Central memory CD8-positive, alpha-beta T cell (primary cell): ENCODE measurements around the gene DCAF8.

Experiments used
- ATAC-seq: fragments of 150-1000 bp; cut with Tn5 transposase; replicated peaks from 2 replicates; pipeline ENCODE4 v1.10.0; 2022; ENCODE audit warnings: mild to moderate bottlenecking, moderate FRiP score, moderate number of reproducible peaks; ENCODE audit not compliant: poor library complexity, severe bottlenecking; ENCODE audit errors: extremely low read depth
- DNase-seq, 2 donors: peaks; one replicate each; pipeline ENCODE4 v3.0.0; 2021; ENCODE audit warnings: low spot score in 2 of 2
- H3K27ac Mint-ChIP-seq: one replicate; pipeline ENCODE4 v1.8.0; 2022; ENCODE audit warnings: low read depth, mild to moderate bottlenecking, moderate library complexity, mixed read lengths
- H3K27me3 Mint-ChIP-seq: one replicate; pipeline ENCODE4 v1.8.0; 2022; ENCODE audit warnings: mixed read lengths
- H3K36me3 Mint-ChIP-seq: one replicate; pipeline ENCODE4 v1.8.0; 2022; ENCODE audit warnings: mild to moderate bottlenecking, moderate library complexity, mixed read lengths; ENCODE audit not compliant: insufficient read depth
- H3K4me1 Mint-ChIP-seq: one replicate; pipeline ENCODE4 v1.8.0; 2022; ENCODE audit warnings: mixed read lengths
- H3K4me3 Mint-ChIP-seq: one replicate; pipeline ENCODE4 v1.8.0; 2022; ENCODE audit warnings: mild to moderate bottlenecking, moderate library complexity, mixed read lengths
- H3K9me3 Mint-ChIP-seq: one replicate; pipeline ENCODE4 v1.8.0; 2022; ENCODE audit warnings: mixed read lengths

Gene DCAF8

GRCh38 chr1:160216301-160216700, 46.0 kb downstream of the DCAF8 start:
- no peaks in the 10 kb centered on the region for H3K4me1 Mint-ChIP-seq
- peaks cover 27% of the 10 kb centered on the region for H3K36me3 Mint-ChIP-seq
- no peaks in the 10 kb centered on the region for H3K27me3 Mint-ChIP-seq
- H3K9me3 Mint-ChIP-seq: no peaks in the 10 kb centered on the region
- H3K27ac Mint-ChIP-seq: no peak overlapping the region
- no peak overlapping the region for H3K4me3 Mint-ChIP-seq
- no peak for ATAC-seq
- DNase-seq: no peak

- Mint-ChIP-seq H3K36me3 (peaks cover 18% of the 10 kb centered on the region), H3K27me3 (no peaks in the 10 kb centered on the region), H3K4me1 (peaks cover 5% of the 10 kb centered on the region), H3K9me3 (no peaks in the 10 kb centered on the region), H3K4me3 (no peak overlapping the region), H3K27ac (no peak overlapping the region)
- DNase-seq (no peak), ATAC-seq (no peak)
Observed at GRCh38 chr1:160214481-160215140, 47.7 kb downstream of the DCAF8 start.

- H3K9me3 Mint-ChIP-seq: no peaks in the 10 kb centered on the region
- peaks cover 5% of the 10 kb centered on the region for H3K36me3 Mint-ChIP-seq
- no peaks in the 10 kb centered on the region for H3K27me3 Mint-ChIP-seq
Observed at GRCh38 chr1:160211046-160211790, 51.1 kb downstream of the DCAF8 start.

GRCh38 chr1:160210561-160210960, 51.8 kb downstream of the DCAF8 start:
- H3K9me3 Mint-ChIP-seq: no peaks in the 10 kb centered on the region
- no peaks in the 10 kb centered on the region for H3K27me3 Mint-ChIP-seq
- no peak overlapping the region for H3K4me3 Mint-ChIP-seq
- DNase-seq: no peak
- no peak overlapping the region for H3K27ac Mint-ChIP-seq
- peaks cover 24% of the 10 kb centered on the region for H3K4me1 Mint-ChIP-seq
- peaks cover 1% of the 10 kb centered on the region for H3K36me3 Mint-ChIP-seq
- no peak for ATAC-seq

More at GRCh38 chr1:160211046-160211790, 51.1 kb downstream of the DCAF8 start:
- DNase-seq (no peak), ATAC-seq (no peak)
- H3K4me1 Mint-ChIP-seq: peaks cover 22% of the 10 kb centered on the region
- no peak overlapping the region for H3K4me3 Mint-ChIP-seq
- no peak overlapping the region for H3K27ac Mint-ChIP-seq

- no peak overlapping the region for H3K4me3 Mint-ChIP-seq
- H3K36me3 Mint-ChIP-seq: peaks cover 5% of the 10 kb centered on the region
Observed at GRCh38 chr1:160209321-160210046, 52.9 kb downstream of the DCAF8 start.

DNA sequence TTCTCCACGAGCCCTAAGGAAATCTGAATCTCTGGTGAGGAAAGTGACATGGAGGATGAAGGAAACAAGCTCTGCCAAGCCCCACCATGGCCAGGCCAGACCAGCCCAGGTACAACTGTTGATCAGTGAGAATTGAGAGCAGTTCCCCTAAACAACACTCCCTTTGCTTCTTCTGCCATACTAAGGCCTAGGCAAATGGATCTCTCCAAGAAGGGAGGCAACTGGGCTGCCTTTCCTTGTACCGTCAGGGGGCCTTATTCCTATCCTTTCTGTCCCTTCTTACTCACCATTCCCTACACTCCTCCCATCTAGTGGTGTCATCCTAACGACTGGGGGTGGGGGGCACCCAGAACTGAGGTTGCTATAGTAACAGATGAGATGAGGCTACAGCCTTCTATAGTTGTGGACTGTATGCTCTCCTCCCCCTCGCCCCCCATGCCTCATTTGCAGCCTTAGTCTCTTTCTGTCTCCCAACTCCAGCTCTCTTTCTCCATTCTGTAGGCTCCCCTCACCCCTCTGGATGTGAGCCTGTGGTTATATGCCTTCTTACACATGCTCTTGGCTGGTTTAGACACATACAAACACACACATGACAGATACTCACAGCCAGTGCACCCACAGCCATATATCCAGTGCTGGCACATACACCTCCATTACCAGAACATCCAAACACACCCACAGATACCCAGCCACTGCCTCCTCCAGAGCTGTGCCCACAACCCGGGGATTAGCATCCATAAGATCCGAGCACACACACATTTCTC, 53.6 kb downstream of the DCAF8 start:
- no peak overlapping the region for H3K4me3 Mint-ChIP-seq
- H3K27me3 Mint-ChIP-seq: no peaks in the 10 kb centered on the region
- peak overlapping the region; percentile 9 for H3K27ac Mint-ChIP-seq
- DNase-seq: no peak
- H3K36me3 Mint-ChIP-seq: peaks cover 6% of the 10 kb centered on the region
- H3K9me3 Mint-ChIP-seq: no peaks in the 10 kb centered on the region
- peaks cover 24% of the 10 kb centered on the region for H3K4me1 Mint-ChIP-seq
- no peak for ATAC-seq

More at GRCh38 chr1:160209321-160210046, 52.9 kb downstream of the DCAF8 start:
- Mint-ChIP-seq H3K27ac (peak overlapping the region; percentile 9), H3K4me1 (peaks cover 24% of the 10 kb centered on the region), H3K9me3 (no peaks in the 10 kb centered on the region), H3K27me3 (no peaks in the 10 kb centered on the region)
- ATAC-seq (no peak), DNase-seq (no peak)

- ATAC-seq: no peak
- Mint-ChIP-seq H3K27me3 (no peaks in the 10 kb centered on the region), H3K4me1 (peaks cover 24% of the 10 kb centered on the region), H3K9me3 (no peaks in the 10 kb centered on the region), H3K36me3 (peaks cover 6% of the 10 kb centered on the region), H3K27ac (peak overlapping the region; percentile 34), H3K4me3 (no peak overlapping the region)
- DNase-seq: no peak
Observed at GRCh38 chr1:160207771-160208556, 54.4 kb downstream of the DCAF8 start.

DNA sequence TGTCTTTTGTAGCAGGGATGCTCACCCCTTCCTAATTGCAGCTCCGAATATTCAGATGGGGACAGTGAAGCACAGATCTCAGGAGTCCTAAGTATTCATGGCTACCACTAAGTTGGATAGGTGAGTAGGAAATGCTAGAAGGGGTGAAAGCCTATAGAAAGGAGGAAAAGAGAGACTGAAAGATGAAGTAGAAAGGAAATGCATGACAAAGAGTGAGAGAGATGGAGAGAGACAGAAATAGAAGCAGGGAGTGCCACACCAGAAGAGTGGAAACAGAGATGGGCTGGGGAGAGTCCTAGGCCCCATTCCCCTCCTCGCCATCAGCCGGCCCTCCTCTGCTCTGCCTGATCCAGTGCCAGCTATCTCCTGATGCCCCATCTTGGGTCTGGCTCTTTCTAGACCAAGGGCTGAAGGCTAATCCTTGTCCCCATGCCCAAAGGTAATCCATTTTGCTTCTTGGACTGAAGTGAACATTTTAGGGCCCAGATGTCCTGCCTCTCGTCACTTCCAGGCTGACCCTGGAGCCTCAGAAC, 55.2 kb downstream of the DCAF8 start:
- peaks cover 24% of the 10 kb centered on the region for H3K4me1 Mint-ChIP-seq
- DNase-seq (no peak), ATAC-seq (no peak)
- peak overlapping the region; percentile 83 for H3K4me3 Mint-ChIP-seq
- H3K36me3 Mint-ChIP-seq: peaks cover 6% of the 10 kb centered on the region
- peak overlapping the region; percentile 34 for H3K27ac Mint-ChIP-seq
- no peaks in the 10 kb centered on the region for H3K27me3 Mint-ChIP-seq
- no peaks in the 10 kb centered on the region for H3K9me3 Mint-ChIP-seq

DNA sequence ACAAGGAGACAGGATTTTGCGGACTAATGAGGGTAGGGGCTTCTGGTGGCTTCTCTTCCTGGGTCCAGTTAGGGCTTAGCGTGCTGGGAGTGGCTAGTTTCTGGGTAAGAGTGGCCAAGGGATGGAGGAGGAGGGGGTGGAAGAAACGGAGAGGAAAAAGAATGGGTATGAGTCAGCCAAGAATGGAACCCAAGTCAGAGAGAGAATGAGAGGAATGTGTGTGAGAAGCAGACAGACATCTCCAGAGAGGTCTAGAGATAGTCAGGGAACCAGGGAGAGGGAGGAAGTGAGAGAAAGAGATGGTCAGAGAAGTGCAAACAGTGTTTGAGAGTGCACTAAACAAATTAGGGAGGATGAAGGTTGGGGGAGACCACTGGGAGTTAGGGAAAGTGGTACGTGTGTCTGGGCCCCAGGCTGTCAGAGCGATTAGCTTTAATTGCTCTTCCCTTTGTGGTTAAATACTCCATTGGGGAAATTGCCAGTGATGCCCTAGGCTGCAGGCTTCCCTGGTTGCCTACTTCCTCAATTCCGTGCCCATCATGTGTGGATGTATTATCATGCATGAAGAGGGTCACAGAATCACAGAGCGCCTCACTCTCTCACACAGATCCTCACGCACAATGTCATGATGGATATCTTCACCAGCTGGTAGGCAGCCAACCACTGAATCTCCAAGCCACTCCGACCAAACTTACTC, 55.8 kb downstream of the DCAF8 start:
- peaks cover 24% of the 10 kb centered on the region for H3K4me1 Mint-ChIP-seq
- H3K4me3 Mint-ChIP-seq: peak overlapping the region; percentile 83
- H3K36me3 Mint-ChIP-seq: peaks cover 8% of the 10 kb centered on the region
- ATAC-seq: no peak
- no peaks in the 10 kb centered on the region for H3K9me3 Mint-ChIP-seq
- no peak for DNase-seq
- H3K27ac Mint-ChIP-seq: peak overlapping the region; percentile 34
- no peaks in the 10 kb centered on the region for H3K27me3 Mint-ChIP-seq

- Mint-ChIP-seq H3K4me3 (peak overlapping the region; percentile 83), H3K4me1 (peaks cover 24% of the 10 kb centered on the region), H3K9me3 (no peaks in the 10 kb centered on the region), H3K27me3 (no peaks in the 10 kb centered on the region), H3K36me3 (peaks cover 8% of the 10 kb centered on the region), H3K27ac (peak overlapping the region; percentile 34)
- DNase-seq (peak in 1 of 2 donors; percentile 32), ATAC-seq (peak; percentile 82)
Observed at GRCh38 chr1:160206036-160206389, 56.3 kb downstream of the DCAF8 start.
